Neural progenitor cell (in vitro differentiated cells): ENCODE results near the gene FLG2. TPM values are rescaled to one million over a fixed set of nuclear protein-coding genes. Genes with fewer than 3 reads are reported as not detected.

Source experiments
- DNase-seq: peaks from one replicate; pipeline ENCODE4 v3.0.0-alpha.2; 2016; ENCODE audit warnings: low spot score
- H2AFZ ChIP-seq: fragments of 200-600 bp; sonication (generic); replicated peaks from 2 replicates; pipeline ENCODE4 v1.6.1; 2016; ENCODE audit warnings: antibody characterized with exemption
- H3F3A ChIP-seq: fragments of 200-600 bp; sonication (generic); 2 replicates; pipeline ENCODE4 v1.6.1; 2016; ENCODE audit warnings: antibody characterized with exemption, low read depth
- H3K27ac ChIP-seq: fragments of 200-600 bp; sonication (generic); 2 replicates; pipeline ENCODE4 v1.5.1; 2016; ENCODE audit warnings: mild to moderate bottlenecking
- H3K27me3 ChIP-seq: fragments of 200-600 bp; sonication (generic); 2 replicates; pipeline ENCODE4 v1.6.1; 2016; ENCODE audit warnings: mild to moderate bottlenecking, moderate library complexity
- H3K36me3 ChIP-seq: fragments of 200-600 bp; sonication (generic); 2 replicates; pipeline ENCODE4 v1.5.1; 2016
- H3K4me1 ChIP-seq: fragments of 200-600 bp; sonication (generic); 2 replicates; pipeline ENCODE4 v1.6.1; 2016; ENCODE audit warnings: mixed run types
- H3K4me2 ChIP-seq: fragments of 200-600 bp; sonication (generic); 2 replicates; pipeline ENCODE4 v1.6.1; 2016
- H3K4me3 ChIP-seq: fragments of 200-600 bp; sonication (generic); 2 replicates; pipeline ENCODE4 v1.5.1; 2016
- H3K79me2 ChIP-seq: fragments of 200-600 bp; sonication (generic); 2 replicates; pipeline ENCODE4 v1.6.1; 2016; ENCODE audit warnings: low read depth
- H3K9ac ChIP-seq: fragments of 200-600 bp; sonication (generic); 2 replicates; pipeline ENCODE4 v1.6.1; 2016
- H3K9me3 ChIP-seq: fragments of 200-600 bp; sonication (generic); 2 replicates; pipeline ENCODE4 v1.5.1; 2016; ENCODE audit warnings: low read depth
- H4K20me1 ChIP-seq: fragments of 200-600 bp; sonication (generic); 2 replicates; pipeline ENCODE4 v1.6.1; 2016; ENCODE audit warnings: low read depth
- H3K27ac Mint-ChIP-seq: 3 replicates; pipeline ENCODE4 v1.8.0; 2021; ENCODE audit warnings: mixed read lengths
- H3K27me3 Mint-ChIP-seq: 2 replicates; pipeline ENCODE4 v1.8.0; 2022; ENCODE audit warnings: low read depth, mild to moderate bottlenecking, inconsistent platforms, moderate library complexity, mixed read lengths; ENCODE audit not compliant: insufficient read depth
- H3K36me3 Mint-ChIP-seq: 3 replicates; pipeline ENCODE4 v1.8.0; 2021; ENCODE audit warnings: mixed read lengths
- H3K4me1 Mint-ChIP-seq: 3 replicates; pipeline ENCODE4 v1.8.0; 2021; ENCODE audit warnings: mixed read lengths
- H3K4me3 Mint-ChIP-seq: 3 replicates; pipeline ENCODE4 v1.8.0; 2021; ENCODE audit warnings: mild to moderate bottlenecking, moderate library complexity, mixed read lengths
- H3K9me3 Mint-ChIP-seq: 3 replicates; pipeline ENCODE4 v1.8.0; 2020; ENCODE audit warnings: mixed read lengths
- CTCF ChIP-seq: fragments of 200-600 bp; sonication (generic); IDR thresholded peaks from 2 replicates; pipeline ENCODE4 v1.5.1; 2017; ENCODE audit warnings: antibody characterized with exemption, mild to moderate bottlenecking
- EZH2 ChIP-seq: fragments of 200-600 bp; sonication (generic); IDR thresholded peaks from 2 replicates; pipeline ENCODE4 v1.6.1; 2017; ENCODE audit warnings: antibody characterized with exemption, mild to moderate bottlenecking, moderate library complexity
- EZH2phosphoT487 ChIP-seq: fragments of 200-600 bp; sonication (generic); IDR thresholded peaks from 2 replicates; pipeline ENCODE4 v1.6.1; 2017; ENCODE audit warnings: antibody characterized with exemption
- total RNA-seq: library from RNA; depleted of rRNA; stranded (reverse); fragments of >200 nt; gene quantifications from 2 replicates; pipeline ENCODE4 v1.2.3, GENCODE V29; 2015; ENCODE audit warnings: low replicate concordance

The FLG2 gene
- total RNA-seq, 1 donor from 2014 or later = not detected

GRCh38 chr1:152347116-152347728 is 12.6 kb downstream of the FLG2 start:
- peaks cover 36% of the 10 kb centered on the region for H3K9me3 ChIP-seq
- no peaks in the 10 kb centered on the region for H3F3A ChIP-seq
- no peak overlapping the region for H2AFZ ChIP-seq
- Mint-ChIP-seq H3K4me3 (no peak overlapping the region), H3K27ac (no peak overlapping the region), H3K27me3 (peaks cover 2% of the 10 kb centered on the region), H3K36me3 (no peaks in the 10 kb centered on the region), H3K4me1 (no peaks in the 10 kb centered on the region), H3K9me3 (peaks cover 4% of the 10 kb centered on the region)
- no peaks in the 10 kb centered on the region for H3K79me2 ChIP-seq
- H3K4me3 ChIP-seq = no peak overlapping the region
- H4K20me1 ChIP-seq = no peaks in the 10 kb centered on the region
- H3K27ac ChIP-seq = no peak overlapping the region
- TF ChIP-seq CTCF (peak; percentile 57), EZH2 (no peak)
- no peak overlapping the region for H3K4me2 ChIP-seq
- no peaks in the 10 kb centered on the region for H3K4me1 ChIP-seq
- no peaks in the 10 kb centered on the region for H3K36me3 ChIP-seq
- no peak overlapping the region for H3K9ac ChIP-seq
- peak; percentile 25 for DNase-seq
- H3K27me3 ChIP-seq = no peaks in the 10 kb centered on the region

- TF ChIP-seq CTCF = no peak
- TF ChIP-seq EZH2phosphoT487 = no peak
- TF ChIP-seq EZH2 = no peak
- H3K27me3 Mint-ChIP-seq = peaks cover 2% of the 10 kb centered on the region
- no peak overlapping the region for H3K4me3 Mint-ChIP-seq
- no peaks in the 10 kb centered on the region for H3F3A ChIP-seq
- no peak for DNase-seq
- no peak overlapping the region for H3K9ac ChIP-seq
- H3K4me2 ChIP-seq = no peak overlapping the region
- no peak overlapping the region for H3K4me3 ChIP-seq
- H3K27me3 ChIP-seq = no peaks in the 10 kb centered on the region
- no peaks in the 10 kb centered on the region for H3K4me1 ChIP-seq
- no peaks in the 10 kb centered on the region for H3K36me3 ChIP-seq
- H3K27ac ChIP-seq = no peak overlapping the region
- H3K4me1 Mint-ChIP-seq = no peaks in the 10 kb centered on the region
- no peaks in the 10 kb centered on the region for H3K79me2 ChIP-seq
- peaks cover 42% of the 10 kb centered on the region for H3K9me3 ChIP-seq
- H4K20me1 ChIP-seq = no peaks in the 10 kb centered on the region
- no peaks in the 10 kb centered on the region for H3K36me3 Mint-ChIP-seq
- H3K9me3 Mint-ChIP-seq = no peaks in the 10 kb centered on the region
- no peak overlapping the region for H3K27ac Mint-ChIP-seq
- H2AFZ ChIP-seq = no peak overlapping the region
Observed at GRCh38 chr1:152344438-152344837, 15.4 kb downstream of the FLG2 start.

GRCh38 chr1:152343006-152343405 is 16.8 kb downstream of the FLG2 start:
- no peak overlapping the region for H3K27ac Mint-ChIP-seq
- Histone ChIP-seq H3K4me3 (no peak overlapping the region), H3K27ac (no peak overlapping the region), H3K4me2 (no peak overlapping the region), H3K27me3 (no peaks in the 10 kb centered on the region), H3K36me3 (no peaks in the 10 kb centered on the region), H3K4me1 (no peaks in the 10 kb centered on the region), H4K20me1 (no peaks in the 10 kb centered on the region), H3K9me3 (peaks cover 45% of the 10 kb centered on the region), H2AFZ (no peak overlapping the region), H3F3A (no peaks in the 10 kb centered on the region), H3K79me2 (no peaks in the 10 kb centered on the region), H3K9ac (no peak overlapping the region)
- no peaks in the 10 kb centered on the region for H3K9me3 Mint-ChIP-seq
- no peak overlapping the region for H3K4me3 Mint-ChIP-seq
- no peak for DNase-seq
- TF ChIP-seq EZH2 (no peak), EZH2phosphoT487 (no peak), CTCF (no peak)
- peaks cover 2% of the 10 kb centered on the region for H3K27me3 Mint-ChIP-seq
- no peaks in the 10 kb centered on the region for H3K4me1 Mint-ChIP-seq
- no peaks in the 10 kb centered on the region for H3K36me3 Mint-ChIP-seq
